B cell (primary cell): ENCODE measurements around the gene DUS2. TPM values are rescaled to one million over a fixed set of nuclear protein-coding genes. Genes with fewer than 3 reads are reported as not detected.

Experiments used
- ATAC-seq: fragments of 200-7000 bp; cut with Tn5 transposase; one replicate; pipeline ENCODE4 v1.10.0; 2021; ENCODE audit warnings: low read depth, mild to moderate bottlenecking, moderate number of reproducible peaks, moderate library complexity
- CTCF ChIA-PET: fragments of 350-600 bp; sonication (Branson Sonifier 250); formaldehyde crosslinking; loops from one replicate; lab custom pipeline; 2021; ENCODE audit warnings: antibody characterized with exemption, inconsistent platforms; lab: Charles Lee
- POLR2A ChIA-PET: fragments of 350-600 bp; sonication (Branson Sonifier 250); formaldehyde crosslinking; loops from one replicate; lab custom pipeline; 2021; ENCODE audit warnings: antibody characterized with exemption; lab: Charles Lee
- DNase-seq: peaks from one replicate; pipeline ENCODE4 v3.0.0; 2013
- H2AFZ ChIP-seq: 2 replicates; pipeline ENCODE4 v1.6.1; 2012; ENCODE audit warnings: mild to moderate bottlenecking, low read depth, low read length; ENCODE audit not compliant: insufficient read depth, poor library complexity, severe bottlenecking
- H3K27ac ChIP-seq, 2 donors: 1 replicate in 1 of 2; 2 replicates in 1 of 2; pipeline ENCODE4 v1.5.1; 2012 to 2013; ENCODE audit warnings: low read length in 2 of 2, mild to moderate bottlenecking in 2 of 2, moderate library complexity in 1 of 2
- H3K27me3 ChIP-seq, 4 experiments: fragments of 200-600 bp in 1 of 4; sonication (generic) in 1 of 4; replicated peaks in 1 of 4; 1 replicate in 2 of 4; 2 replicates in 2 of 4; pipeline versions ENCODE4 v1.6.1 to v1.7.0; 2013 to 2016; ENCODE audit warnings: low read length in 3 of 4, mild to moderate bottlenecking in 2 of 4, mixed read lengths in 1 of 4, moderate library complexity in 1 of 4; ENCODE audit not compliant: insufficient read depth in 4 of 4, control insufficient read depth in 3 of 4; ENCODE audit errors: control extremely low read depth in 1 of 4
- H3K36me3 ChIP-seq, 2 experiments: replicated peaks in 1 of 2; 1 replicate in 1 of 2; 2 replicates in 1 of 2; pipeline versions ENCODE4 v1.6.1 to v1.7.1; 2013; ENCODE audit warnings: low read length in 1 of 2; ENCODE audit not compliant: insufficient read depth in 2 of 2, control insufficient read depth in 1 of 2; ENCODE audit errors: control extremely low read depth in 1 of 2, extremely low read depth in 1 of 2
- H3K4me1 ChIP-seq, 2 donors: fragments of 200-600 bp in 1 of 2; sonication (generic) in 1 of 2; 1 replicate in 1 of 2; 2 replicates in 1 of 2; pipeline versions ENCODE4 v1.5.1 to v1.6.1; 2013 to 2017; ENCODE audit warnings: low read length in 2 of 2; ENCODE audit not compliant: control insufficient read depth in 2 of 2, insufficient read depth in 2 of 2
- H3K4me2 ChIP-seq: replicated peaks from 2 replicates; pipeline ENCODE3; 2012; ENCODE audit warnings: mild to moderate bottlenecking, low read depth, low read length; ENCODE audit not compliant: poor library complexity, severe bottlenecking
- H3K4me3 ChIP-seq, 5 experiments: fragments of 200-600 bp in 1 of 5; sonication (generic) in 1 of 5; 1 replicate in 3 of 5; 2 replicates in 2 of 5; pipeline versions ENCODE4 v1.5.1 to v1.7.0; 2011 to 2016; ENCODE audit warnings: low read length in 4 of 5, mild to moderate bottlenecking in 4 of 5, low read depth in 2 of 5, control low read depth in 1 of 5, moderate library complexity in 1 of 5; ENCODE audit not compliant: insufficient read depth in 1 of 5; ENCODE audit errors: control extremely low read depth in 1 of 5, extremely low read depth in 1 of 5
- H3K79me2 ChIP-seq: fragments of 200-600 bp; sonication (generic); one replicate; pipeline ENCODE4 v1.6.0; 2016; ENCODE audit warnings: low read length; ENCODE audit not compliant: control insufficient read depth, insufficient read depth
- H3K9ac ChIP-seq: fragments of 200-600 bp; sonication (generic); 2 replicates; pipeline ENCODE4 v1.6.1; 2017; ENCODE audit warnings: mild to moderate bottlenecking, low read length, moderate library complexity
- H3K9me3 ChIP-seq, 3 donors: one replicate each; pipeline versions ENCODE4 v1.6.1 to v1.7.1; 2013; ENCODE audit warnings: low read length in 2 of 3; ENCODE audit not compliant: control insufficient read depth in 2 of 3, insufficient read depth in 1 of 3; ENCODE audit errors: control extremely low read depth in 1 of 3
- H4K20me1 ChIP-seq: 2 replicates; pipeline ENCODE4 v1.6.0; 2012; ENCODE audit warnings: mild to moderate bottlenecking, low read length; ENCODE audit not compliant: insufficient read depth, control insufficient read depth, poor library complexity, severe bottlenecking
- H3K27ac Mint-ChIP-seq: one replicate; pipeline ENCODE4 v1.8.0; 2021; ENCODE audit warnings: mixed read lengths
- H3K27me3 Mint-ChIP-seq: one replicate; pipeline ENCODE4 v1.8.0; 2021; ENCODE audit warnings: mixed read lengths
- H3K4me1 Mint-ChIP-seq: one replicate; pipeline ENCODE4 v1.8.0; 2021; ENCODE audit warnings: mixed read lengths
- H3K4me3 Mint-ChIP-seq: one replicate; pipeline ENCODE4 v1.8.0; 2021; ENCODE audit warnings: mixed read lengths
- H3K9me3 Mint-ChIP-seq: one replicate; pipeline ENCODE4 v1.8.0; 2022; ENCODE audit warnings: mixed read lengths; ENCODE audit not compliant: insufficient read depth
- CTCF ChIP-seq: fragments of 200-600 bp; IDR thresholded peaks from one replicate; pipeline ENCODE4 v1.8.0; 2022; ENCODE audit warnings: antibody characterized with exemption, mild to moderate bottlenecking
- EZH2 ChIP-seq: IDR thresholded peaks from 2 replicates; pipeline ENCODE4 v1.6.1; 2012; ENCODE audit warnings: borderline replicate concordance, low read depth, mild to moderate bottlenecking, moderate library complexity, low read length; ENCODE audit not compliant: insufficient read depth, poor library complexity, severe bottlenecking
- WGBS: methylation state at CpG from one replicate; pipeline ENCODE4 v1.1.5; 2013; ENCODE audit warnings: missing lambda C conversion rate; ENCODE audit not compliant: insufficient coverage; 5-methylcytosine and 5-hydroxymethylcytosine counted together
- intact Hi-C: fragments of 100-400 bp; cut with micrococcal nuclease; formaldehyde crosslinking; loops from one replicate; pipeline ENCODE4 v1.10.0; 2022
- polyA plus RNA-seq: library from polyadenylated mRNA; depleted of rRNA; stranded (reverse); fragments of >200 nt; gene quantifications from 2 replicates; pipeline ENCODE4 v1.2.3, GENCODE V29; 2012
- total RNA-seq, 2 donors: library from RNA; stranded (reverse); fragments of 120-200 nt in 1 of 2; gene quantifications; 1 replicate in 1 of 2; 2 replicates in 1 of 2; pipeline versions ENCODE4 v1.2.3 to v1.2.4, GENCODE V29; 2013 to 2022

The DUS2 gene
- total and polyA plus RNA-seq, 2 donors (not counting 1 experiment from before 2014, with no cell fraction given), result 61.1 to 93.0 TPM

- Mint-ChIP-seq H3K4me1 (peaks cover 68% of the 10 kb centered on the region), H3K9me3 (no peaks in the 10 kb centered on the region), H3K27ac (peak overlapping the region; percentile 86), H3K4me3 (peak overlapping the region; percentile 80), H3K27me3 (no peaks in the 10 kb centered on the region)
- Histone ChIP-seq H3K79me2 (peaks cover 76% of the 10 kb centered on the region), H3K9me3 (no peaks in the 10 kb centered on the region), H3K9ac (peak overlapping the region; percentile 24), H3K27ac (peak overlapping the region; percentile 11 to 75), H3K4me2 (peak overlapping the region; percentile 65), H3K27me3 (no peaks in the 10 kb centered on the region), H3K4me3 (peak overlapping the region in 2 of 5 experiments; percentile 7 to 30), H3K36me3 (no peaks in the 10 kb centered on the region), H3K4me1 (peaks cover 52 to 70% of the 10 kb centered on the region in 2 donors), H2AFZ (peak overlapping the region; percentile 13), H4K20me1 (peaks cover 31% of the 10 kb centered on the region)
- no peak for TF ChIP-seq EZH2
- no peak for TF ChIP-seq CTCF
- 67% methylated on average over 1 of the region's 4 CpGs for WGBS
- ChIA-PET CTCF (interaction anchor here (11.1 kb wide), 1 partner anchor 20 kb away, joined by 242 read pairs; no protein-coding TSS in a partner anchor), POLR2A (interaction anchor here (0.6 to 1.7 kb wide), 2 partner anchors 10 to 15 kb away, joined by 4 read pairs; no protein-coding TSS in a partner anchor)
- ATAC-seq (no peak), DNase-seq (no peak)
- intact Hi-C loops, result loop anchor here (5.0 to 10.0 kb wide), 2 partner anchors 43 to 544 kb away; no protein-coding TSS in a partner anchor
Measured at GRCh38 chr16:68089067-68089466, 66.0 kb downstream of the DUS2 start.

GRCh38 chr16:68090130-68090529 lies 67.0 kb downstream of the DUS2 start:
- POLR2A ChIA-PET, result interaction anchor here (0.6 kb wide), 1 partner anchor 160 kb away, joined by 5 read pairs; no protein-coding TSS in a partner anchor
- intact Hi-C loops, result no loop called here
- no CpG with 5 or more reads among the region's 3 CpGs for WGBS

More at GRCh38 chr16:68090130-68090529, 67.0 kb downstream of the DUS2 start:
- H3K9ac ChIP-seq, result peak overlapping the region; percentile 45
- CTCF ChIA-PET, result interaction anchor here (1.6 kb wide), 1 partner anchor 11 kb away, joined by 7 read pairs; no protein-coding TSS in a partner anchor
- peaks cover 86% of the 10 kb centered on the region for H3K79me2 ChIP-seq
- no peaks in the 10 kb centered on the region for H3K27me3 ChIP-seq
- peaks cover 41% of the 10 kb centered on the region for H4K20me1 ChIP-seq
- no peaks in the 10 kb centered on the region for H3K36me3 ChIP-seq
- peak overlapping the region; percentile 34 to 75 for H3K27ac ChIP-seq
- peak; percentile 60 for DNase-seq
- H2AFZ ChIP-seq, result no peak overlapping the region
- H3K9me3 Mint-ChIP-seq, result no peaks in the 10 kb centered on the region
- H3K4me1 ChIP-seq, result peaks cover 58 to 76% of the 10 kb centered on the region in 2 donors
- TF ChIP-seq CTCF, result no peak
- TF ChIP-seq EZH2, result no peak
- peaks cover 72% of the 10 kb centered on the region for H3K4me1 Mint-ChIP-seq
- peak overlapping the region; percentile 66 for H3K4me3 Mint-ChIP-seq
- no peaks in the 10 kb centered on the region for H3K9me3 ChIP-seq
- H3K4me3 ChIP-seq, result peak overlapping the region; percentile 16 to 55 (median 32)
- H3K27me3 Mint-ChIP-seq, result no peaks in the 10 kb centered on the region
- H3K4me2 ChIP-seq, result peak overlapping the region; percentile 65
- H3K27ac Mint-ChIP-seq, result peak overlapping the region; percentile 59
- no peak for ATAC-seq
